Left forelimb (tissue), 1 donor: ENCODE measurements around the gene TTF2.

Experiments used
- DNase-seq: peaks from one replicate; pipeline ENCODE4 v3.0.0-alpha.2; 2018; ENCODE audit warnings: low spot score

The TTF2 gene

DNA sequence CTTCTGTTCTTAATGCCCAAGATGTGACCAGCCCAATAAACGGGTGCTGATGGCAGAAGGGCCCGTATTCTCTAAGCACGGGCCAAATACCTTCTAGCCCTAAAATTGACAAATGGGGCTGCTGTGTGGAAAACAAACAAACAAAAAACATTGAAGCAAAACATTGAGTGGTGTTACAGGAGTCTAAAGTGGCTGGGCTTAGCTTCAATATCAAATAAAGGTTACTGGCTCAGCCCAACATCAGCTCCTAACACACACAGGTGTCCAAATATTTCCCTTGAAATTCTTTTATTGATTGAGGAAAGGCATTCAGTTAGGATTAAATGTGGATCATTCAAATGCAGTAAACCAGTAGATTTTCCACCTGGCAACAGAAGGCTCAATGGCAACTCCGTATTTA lies 13.3 kb upstream of the TTF2 start:
- DNase-seq = no peak

DNA sequence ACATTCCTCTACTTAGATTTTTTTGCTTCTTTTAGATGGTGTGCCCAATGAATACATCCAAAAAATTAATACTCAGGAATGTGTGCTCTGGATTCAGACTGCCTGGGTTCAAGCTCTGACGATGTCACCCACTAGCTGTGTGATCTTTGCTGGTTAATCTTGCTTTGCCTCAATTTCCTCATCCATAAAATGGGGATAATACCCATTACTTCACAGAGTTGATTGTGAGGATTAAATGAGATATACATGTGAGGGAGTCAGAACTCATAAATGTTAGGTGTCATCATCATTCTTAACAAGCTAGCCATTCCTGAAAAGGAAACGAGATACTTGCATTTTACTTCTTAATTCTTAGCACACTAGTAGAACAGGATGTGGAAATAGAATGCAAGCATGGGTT lies 12.9 kb upstream of the TTF2 start:
- no peak for DNase-seq

DNA sequence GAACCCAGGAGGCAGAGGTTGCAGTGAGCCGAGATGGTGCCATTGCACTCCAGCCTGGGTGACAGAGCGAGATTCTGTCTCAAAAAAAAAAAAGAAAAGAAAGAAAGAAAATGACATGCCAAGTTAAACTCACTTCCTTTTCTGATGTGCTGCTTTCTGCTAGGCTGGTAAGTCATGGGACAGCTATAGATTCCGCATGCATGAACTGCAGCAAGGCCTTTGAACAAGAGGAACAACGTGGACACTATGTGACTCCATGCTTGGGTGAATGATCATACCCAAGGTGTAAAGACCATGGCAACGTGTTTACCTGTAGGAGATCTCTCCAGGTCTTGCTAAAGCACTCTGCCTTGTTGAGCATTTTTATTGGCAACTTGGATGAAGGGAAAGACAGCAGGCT lies 10.3 kb upstream of the TTF2 start:
- DNase-seq = no peak

DNA sequence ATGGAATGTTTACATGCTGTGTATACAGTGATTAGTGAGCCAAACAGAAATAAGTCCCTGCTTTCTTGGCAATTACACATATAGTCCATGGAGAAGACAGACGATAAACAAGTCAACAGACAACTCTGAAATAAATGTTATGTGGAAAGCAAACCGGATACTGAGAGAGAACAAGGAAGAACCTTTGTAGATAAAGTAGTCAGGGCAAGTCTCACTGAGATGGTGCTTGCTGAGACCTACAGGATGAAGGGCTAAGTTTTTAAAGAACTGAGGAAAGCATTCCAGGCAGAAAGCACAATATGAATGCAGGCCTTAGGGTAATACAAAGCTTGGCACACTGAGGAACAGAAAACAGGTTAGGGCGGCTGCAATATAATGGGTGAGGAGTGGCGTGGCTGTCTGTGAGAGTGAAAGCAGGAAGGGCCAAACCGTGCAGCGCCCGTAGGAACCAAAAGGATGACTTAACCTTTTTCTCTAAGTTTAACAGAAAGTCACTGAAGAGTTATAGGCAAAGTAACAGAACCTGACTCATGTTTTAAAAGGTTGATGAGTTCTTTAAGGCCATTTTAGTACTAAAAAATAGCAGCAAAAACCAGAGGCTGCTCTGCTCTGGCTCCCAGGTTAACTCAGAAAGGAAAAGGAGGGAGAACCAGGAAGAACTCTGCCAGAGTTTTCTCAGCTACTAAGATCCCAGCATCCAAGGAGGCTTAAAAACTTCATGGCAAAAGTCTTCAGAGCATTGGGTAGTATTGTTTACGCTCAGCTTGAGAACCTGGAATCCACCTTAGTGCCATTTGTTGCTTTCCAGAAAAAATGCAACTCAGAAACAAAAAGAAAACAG lies 8.7 kb upstream of the TTF2 start:
- DNase-seq = no peak

DNA sequence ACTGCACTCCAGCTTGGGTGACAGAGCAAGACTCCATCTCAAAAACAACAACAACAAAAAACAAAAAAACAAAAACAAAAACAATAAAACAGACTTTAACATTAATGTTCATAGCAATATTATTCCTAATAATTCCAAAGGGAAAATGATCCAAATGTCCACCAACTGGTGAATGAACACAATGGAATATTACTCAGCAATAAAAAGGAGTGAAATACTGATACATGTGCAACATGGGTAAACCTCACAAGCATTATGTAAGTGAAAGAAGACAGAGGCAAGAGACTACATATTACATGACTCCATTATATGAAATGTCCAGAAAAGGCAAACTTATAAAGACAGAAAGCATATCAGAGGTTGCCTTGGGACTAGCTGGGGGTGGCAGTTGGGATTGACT lies 6.1 kb upstream of the TTF2 start:
- DNase-seq = no peak

DNA sequence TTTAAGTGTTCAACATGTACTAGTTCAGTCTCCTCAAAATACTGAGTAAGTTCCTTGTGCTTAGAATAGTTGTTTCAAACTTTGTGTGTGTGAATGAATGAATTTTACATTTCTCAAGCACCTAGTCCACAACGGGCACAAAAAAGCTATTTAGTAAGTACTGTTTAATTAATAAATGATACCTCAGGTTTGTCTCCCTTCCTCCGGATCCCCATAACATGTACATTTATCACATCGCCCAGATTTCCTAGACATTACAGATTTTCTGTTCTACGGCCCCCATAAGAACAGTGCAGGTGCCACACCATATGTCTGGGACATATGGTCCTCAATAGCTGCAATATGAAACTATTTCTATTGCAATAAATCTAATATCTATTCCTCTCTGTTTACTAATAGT lies 1.3 kb upstream of the TTF2 start:
- no peak for DNase-seq

DNA sequence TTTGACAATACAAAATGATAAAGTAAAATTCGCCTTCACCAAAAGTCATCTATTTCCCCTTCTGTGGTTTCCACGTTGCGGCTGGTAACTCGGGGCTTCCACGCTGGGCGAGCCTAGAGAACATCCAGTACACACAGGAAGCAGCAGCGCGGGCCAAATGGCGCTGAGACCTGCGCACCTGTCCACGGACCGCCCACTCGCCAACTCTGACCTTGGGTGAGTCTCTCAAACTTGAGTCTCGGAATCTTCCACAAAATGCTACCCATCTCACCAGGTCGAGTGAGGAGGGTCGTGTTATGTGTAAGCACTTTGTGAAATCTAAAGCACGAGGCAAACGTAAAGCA lies 820 bp upstream of the TTF2 start:
- no peak for DNase-seq

DNA sequence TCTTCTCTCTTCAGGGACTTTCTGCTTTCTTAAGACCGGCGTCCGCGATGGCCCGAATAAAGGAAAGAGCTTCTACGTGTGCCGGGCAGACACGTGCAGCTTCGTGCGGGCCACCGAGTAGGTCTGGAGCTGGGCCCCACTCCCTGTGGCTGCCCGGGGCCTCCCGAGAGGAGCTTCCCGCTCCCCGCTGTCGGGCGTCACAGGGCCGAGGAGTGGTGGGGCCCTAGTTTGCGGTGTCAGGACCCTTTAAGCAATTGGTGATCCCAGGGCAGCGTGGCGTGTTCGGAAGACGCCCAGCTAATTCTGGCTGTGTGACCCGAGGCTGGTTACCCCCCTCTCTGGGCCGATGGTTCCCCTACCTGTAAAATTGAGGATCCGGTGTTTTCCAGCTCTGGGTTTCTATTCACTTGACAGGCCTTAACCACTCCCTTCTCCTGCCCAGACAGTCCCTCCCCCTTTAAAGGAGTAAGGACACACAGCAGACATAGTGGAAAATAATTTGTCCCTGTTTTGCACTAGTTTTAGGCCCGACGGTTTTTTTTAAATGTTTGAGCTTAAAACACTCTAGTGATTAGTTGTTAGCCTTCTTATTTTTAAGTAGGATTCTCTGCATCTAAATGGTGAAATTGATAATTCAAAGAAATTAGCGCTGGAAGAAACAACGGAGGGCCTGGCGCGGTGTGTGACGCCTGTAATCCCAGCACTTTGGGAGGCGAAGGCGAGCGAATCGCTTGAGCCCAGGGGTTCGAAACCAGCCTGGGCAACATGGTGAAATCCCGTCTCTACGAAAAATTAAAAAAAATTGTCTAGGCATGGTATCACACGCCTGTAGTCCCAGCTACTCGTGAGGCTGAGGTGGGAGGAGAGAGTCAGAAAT lies 553 bp downstream of the TTF2 start:
- no peak for DNase-seq

DNA sequence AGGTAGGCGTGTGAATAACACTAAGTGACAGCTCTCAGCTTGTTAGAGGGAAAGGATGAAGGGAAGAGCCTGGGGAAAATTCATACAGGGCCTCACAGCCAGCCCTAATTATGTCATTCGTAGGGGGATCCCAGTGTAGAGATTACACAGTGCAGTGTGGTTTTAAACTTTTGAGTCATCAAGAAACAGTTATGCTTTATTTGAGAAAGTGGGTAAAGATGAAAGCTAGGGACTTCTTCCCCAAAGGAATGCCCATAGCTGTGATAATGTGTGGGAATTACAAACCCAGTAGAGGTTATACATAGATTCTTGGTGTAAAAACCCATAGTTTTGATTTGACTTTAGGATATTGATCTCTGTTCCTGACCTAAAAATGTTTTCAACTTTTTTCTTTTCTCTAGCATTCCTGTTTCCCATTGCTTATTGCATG lies 1.9 kb downstream of the TTF2 start:
- DNase-seq = no peak

DNA sequence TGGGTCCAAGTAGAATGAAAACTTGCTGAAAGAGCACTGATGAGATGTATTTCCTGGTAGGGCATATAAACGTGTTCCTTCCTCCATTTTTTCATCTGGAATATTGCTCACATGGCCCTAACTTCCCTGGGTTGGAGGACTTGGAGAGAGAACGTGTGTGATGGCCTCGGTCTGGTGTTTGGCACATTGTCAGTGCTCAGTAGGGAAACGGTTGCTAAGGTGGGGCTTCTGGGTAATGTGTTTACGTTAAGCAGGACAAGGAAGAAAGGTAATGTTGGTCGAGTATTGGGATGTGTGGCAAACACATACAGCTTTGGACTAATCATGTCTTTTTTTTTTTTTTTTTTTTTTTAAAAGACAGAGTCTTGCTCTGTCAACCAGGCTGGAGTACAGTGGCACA lies 6.2 kb downstream of the TTF2 start:
- DNase-seq = no peak

DNA sequence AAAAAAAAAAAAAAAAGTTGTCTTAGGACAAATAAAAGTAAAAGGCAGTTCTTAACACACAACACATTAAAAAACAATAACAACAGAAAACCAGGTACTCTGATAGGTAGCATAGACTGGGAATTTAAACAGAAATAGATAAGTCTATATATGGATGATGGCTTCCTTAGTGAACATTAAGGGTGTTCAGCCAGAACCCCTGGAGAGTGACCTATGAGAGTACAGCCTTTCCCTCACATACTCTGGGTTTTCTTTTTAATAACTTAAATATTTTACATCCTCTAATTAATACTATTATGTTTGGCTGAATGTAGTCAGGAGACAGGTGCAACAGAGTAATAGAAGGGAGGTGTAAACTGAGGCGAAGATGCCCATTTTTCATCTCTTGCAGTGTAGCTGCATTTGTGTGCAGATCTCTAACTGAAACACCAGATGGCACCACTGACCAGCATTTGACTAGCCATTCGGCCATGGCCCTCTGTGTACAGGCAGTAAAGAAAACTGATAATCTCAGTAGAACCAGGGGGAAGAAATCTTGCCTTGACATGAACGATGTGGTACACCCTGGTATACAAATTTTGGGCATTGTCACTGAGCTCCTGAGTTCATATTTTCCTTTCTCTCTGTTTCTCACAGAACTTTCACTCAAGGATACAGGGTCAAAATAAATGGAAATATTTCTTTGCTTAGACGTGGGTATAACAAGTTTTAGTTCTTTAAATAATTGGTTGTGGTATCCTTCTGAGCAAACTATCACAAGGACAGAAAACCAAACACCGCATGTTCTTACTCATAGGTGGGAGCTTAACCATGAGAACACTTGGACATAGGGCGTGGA lies 7.6 kb downstream of the TTF2 start:
- no peak for DNase-seq

DNA sequence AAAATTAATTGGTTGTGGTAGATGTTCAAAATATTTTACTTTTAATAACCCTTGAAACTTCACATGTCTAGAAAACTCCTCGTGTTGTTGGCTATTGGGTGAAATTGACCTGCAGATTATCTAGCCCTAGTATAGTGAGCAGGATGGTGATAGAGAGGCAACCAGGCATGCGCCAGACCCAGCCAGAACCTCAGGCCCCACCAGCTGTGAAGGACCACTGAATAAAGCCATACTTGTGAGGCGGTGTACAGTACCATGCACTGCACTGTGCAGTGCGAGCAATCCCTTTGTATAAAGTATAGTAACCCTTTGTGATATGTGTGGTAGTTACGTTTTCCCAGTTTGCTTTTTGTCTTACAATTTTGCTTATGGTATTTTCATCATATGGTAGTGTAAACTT lies 8.5 kb downstream of the TTF2 start:
- DNase-seq = no peak

DNA sequence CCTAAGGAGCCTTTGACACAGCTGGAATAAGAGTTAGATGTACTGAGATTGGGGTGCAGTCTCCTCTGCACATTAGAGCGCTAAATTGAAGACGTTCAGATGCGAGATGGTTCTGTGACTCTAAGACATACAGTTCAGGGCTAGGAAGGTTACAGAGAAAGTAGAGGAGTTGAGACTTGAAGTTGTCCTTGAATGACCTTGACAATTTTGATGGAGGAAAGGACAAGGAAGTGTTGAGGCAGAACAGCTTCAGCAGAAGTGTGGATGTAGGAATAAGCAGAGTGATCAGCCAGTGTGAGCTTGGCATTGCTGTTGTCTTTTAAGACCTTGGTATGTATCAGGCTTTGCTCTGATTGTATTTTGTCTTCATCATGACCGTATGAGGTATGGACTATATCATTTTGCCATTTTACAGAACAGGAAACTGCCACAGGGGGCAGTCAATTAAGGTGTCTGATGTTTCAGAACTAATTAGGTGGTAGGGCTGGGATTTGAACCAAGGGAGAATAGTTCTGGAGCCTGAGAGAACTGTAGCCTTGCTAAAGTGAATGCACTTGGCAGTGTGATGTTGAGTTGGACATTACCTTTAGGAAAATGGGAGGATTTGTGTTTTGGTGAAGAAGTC lies 9.2 kb downstream of the TTF2 start:
- DNase-seq = no peak

DNA sequence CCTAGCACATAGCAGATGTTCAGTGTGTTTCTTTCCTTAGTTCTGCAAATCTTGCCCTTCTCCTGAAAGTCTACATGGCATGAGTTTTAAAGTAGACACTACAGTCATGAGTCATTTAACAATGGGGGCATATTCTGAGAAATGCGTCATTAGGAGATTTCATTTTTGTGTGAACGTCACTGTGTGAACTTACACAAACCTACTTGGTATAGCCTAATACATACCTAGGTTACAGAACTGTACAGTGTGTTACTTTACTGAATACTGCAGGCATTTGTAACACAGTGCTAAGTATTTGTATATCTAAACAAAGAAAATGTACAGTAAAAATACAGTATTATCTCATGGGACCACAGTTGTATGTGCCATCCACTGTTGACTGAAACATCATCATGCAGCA lies 10.0 kb downstream of the TTF2 start:
- no peak for DNase-seq

DNA sequence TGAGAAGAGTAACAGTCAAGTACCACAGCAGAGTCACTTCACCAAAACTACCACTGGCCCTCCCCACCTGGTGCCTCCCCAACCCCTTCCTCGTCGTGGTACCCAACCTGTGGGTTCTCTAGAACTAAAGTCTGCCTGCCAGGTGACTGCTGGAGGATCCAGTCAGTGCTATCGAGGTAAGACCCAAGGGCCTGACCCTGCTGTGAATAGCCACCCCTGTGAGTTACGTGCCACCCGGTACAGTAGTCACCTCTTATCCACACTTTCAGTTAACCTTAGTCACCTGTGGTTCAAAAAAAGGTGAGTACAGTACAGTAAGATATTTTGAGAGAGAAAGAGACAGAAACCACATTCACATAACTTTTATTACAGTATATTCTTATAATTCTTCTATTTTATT lies 16.5 kb downstream of the TTF2 start:
- no peak for DNase-seq

DNA sequence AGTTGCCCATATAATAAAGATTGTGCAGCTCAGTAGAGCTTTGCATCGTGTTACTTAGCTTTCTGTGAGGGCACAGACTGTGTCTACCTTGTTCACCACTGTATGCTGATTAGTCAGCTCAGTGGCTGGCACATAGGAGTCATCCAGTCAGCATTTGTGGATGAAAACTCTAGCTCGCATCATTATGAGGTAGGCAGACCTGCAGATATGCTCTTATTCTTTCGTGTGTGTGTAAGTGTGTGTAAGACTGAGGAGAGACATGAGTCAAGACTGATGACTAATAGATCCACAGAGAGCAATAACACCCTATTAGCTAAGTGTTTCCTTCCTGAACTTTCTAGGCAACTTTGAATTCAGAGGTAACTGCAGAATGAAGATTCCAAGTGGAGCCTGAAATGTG lies 17.1 kb downstream of the TTF2 start:
- DNase-seq = no peak

DNA sequence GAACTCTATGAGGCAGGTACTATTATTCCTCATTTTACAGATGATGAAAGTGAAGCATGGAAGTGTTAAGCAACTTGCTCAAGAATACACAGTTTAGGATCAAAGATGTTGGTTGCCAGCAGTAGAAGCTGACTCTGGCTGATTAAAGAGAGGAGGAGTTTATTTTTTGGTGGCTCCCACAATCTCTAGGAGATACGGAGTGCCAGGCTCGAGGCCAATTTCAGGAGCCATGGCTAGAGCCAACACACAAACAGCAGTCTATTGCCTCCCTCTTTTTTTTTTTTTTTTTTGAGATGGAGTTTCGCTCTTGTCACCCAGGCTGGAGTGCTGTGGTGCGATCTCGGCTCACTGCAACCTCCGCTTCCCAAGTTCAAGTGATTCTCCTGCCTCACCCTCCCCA lies 19.6 kb downstream of the TTF2 start:
- no peak for DNase-seq

DNA sequence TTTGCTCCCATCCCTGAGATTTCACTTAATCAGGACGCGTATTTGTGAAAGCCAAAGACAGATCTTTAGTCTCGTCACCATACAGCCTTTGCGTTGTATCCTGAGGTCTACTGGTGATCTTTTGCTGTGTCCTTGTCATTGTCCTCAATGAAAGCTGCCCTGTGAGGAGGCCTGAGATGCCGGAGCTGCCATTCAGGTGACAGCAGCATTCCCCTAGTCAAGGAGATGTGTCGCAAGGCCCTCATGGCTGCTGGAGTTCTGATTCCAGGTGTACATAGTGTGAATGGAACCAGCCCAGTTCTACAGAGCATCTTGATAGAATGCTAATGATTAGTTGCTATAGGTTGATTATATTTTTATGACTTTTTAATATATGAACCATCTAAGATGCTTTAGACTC lies 24.1 kb downstream of the TTF2 start:
- no peak for DNase-seq

DNA sequence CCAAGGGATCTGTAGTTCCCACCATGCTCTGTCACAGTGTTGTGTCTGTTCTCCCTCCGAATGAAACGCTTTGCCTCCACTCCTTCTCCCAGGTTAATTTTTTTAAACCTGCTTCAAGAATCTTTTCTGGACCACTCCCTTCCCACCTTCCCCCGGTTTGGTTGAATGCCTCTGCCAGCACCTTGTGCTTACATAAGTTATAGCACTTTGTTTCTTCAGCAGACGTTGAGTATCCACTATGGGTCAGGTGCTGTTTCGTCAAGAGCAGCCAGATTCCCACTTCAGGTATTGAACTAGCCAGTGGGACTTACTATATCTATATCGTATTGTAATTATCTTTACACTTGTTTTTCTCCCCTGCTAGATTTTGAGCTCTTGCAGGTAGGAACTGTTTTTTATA lies 27.6 kb downstream of the TTF2 start:
- DNase-seq = no peak

DNA sequence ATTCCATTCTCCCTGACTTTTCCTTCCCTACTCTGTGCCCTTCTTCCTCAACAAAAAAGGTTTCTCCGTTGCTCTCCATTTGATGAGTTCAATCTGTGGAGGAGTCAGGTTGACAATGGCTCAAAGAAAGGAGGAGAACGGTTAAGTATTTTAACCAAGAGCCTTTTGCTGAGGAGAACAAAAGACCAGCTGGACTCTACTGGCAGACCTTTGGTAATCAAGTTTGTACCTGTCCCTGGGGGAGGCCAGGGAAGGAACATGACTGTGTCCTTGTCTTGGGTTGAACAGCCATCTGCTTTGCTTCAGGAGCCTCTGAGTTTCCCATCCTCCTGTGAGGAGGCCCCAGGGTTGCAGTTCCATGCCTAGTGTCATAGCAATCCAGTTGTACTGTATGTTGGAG lies 29.9 kb downstream of the TTF2 start:
- DNase-seq = no peak

DNA sequence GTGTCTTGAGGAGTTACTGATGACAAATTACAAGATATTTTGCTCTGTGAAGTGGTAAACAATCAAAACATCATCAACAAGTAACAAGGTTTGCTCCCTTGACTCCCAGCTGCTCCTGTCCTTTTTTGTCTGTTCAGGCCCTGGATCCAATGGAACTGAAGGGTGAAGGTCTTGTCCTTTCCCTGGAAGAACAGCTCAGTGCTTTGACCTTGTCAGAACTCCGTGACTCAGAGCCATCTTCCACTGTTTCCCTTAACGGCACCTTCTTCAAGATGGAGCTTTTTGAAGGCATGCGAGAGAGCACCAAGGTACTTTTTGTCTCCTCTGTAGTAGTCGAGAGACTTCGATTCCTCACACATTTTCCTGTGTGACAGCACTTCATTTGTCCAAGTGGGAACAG lies 32.5 kb downstream of the TTF2 start:
- DNase-seq = no peak

DNA sequence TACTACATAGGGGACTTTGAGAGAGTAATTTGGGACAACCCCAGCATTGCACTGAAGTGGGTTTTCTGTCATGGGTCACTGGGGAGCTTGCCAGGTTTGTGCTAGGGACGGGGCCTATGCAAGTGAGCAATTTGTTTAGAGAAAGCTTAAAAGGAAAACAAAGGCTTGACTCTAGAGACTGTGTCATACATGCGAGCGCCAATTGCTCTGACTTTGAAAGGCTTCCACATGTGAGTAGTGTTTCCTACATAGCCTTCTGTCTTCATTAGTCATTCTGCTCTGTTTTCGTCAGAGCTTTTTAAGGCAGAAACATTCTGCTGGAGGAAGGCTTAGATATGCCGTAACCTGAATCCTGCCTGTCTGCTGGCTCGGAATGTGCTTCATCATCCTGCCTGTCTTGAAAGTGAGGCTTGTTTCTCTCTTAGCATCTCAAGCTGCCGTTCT lies 33.0 kb downstream of the TTF2 start:
- no peak for DNase-seq
